ENCODE results near the gene SFI1.
"Not testable (repeated sequence)": the region's sequence is repeated elsewhere in the genome, so short reads cannot be mapped to it uniquely, and the experiment has no call there.

Gene SFI1

DNA sequence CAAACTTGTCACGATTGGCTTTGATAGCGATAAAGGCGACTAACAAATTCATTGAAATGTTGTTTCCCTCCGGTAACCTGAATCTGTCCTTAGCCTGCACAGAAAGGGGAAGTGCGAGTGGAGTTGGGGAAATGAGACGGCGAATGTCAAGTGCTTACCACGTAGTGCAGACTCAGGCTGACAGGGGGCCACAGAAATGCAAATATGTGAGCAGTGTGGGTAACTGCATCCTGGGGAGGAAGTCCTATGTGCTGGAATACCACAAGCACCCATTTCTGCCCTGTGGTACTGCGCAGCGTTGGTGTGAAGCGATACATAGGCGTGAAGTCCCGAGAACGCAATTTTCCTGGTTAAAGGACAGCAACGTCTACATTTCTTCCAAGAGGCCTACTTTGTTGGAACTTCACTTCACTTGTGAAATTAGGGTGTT lies 5.8 kb upstream of the SFI1 start:
- peak; percentile 29 to 47 for DNase-seq (ENCODE audit: extremely low read depth in 1 of 2, low read depth in 1 of 2)

DNA sequence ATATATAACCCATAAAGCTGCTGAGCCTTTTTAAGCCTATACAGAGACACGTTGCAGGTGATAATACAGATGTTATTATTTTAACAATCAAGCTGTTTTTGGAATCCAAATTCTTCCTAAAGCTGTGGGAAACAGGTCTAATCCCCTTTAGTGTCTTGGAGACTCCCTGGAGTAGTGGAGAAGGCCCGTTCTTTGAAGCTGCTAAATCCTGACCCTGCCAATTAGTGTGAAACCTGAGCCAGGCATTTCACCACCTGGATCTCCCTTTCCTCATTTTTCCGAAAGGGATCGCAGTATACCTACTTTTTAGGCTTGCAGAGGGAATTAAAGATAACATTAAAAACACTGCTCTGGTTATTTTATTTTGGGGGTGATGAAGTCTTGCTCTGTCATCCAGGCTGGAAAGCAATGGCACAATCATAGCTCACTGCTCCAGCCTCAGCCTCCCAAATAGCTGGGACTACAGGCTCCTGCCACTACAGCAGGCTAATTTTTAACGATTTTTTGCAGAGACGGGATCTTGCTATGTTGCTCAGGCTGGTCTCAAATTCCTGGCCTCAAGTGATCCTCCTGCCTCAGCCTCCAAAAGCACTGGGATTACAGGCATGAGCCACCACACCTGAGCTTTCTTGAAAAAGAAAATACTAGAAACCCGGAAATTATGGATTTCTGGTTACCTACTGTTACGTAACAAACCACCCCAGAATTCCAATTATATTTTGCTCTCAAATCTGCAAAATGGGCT lies 4.9 kb upstream of the SFI1 start:
- no peak for DNase-seq (ENCODE audit: extremely low read depth in 1 of 2, low read depth in 1 of 2)

DNA sequence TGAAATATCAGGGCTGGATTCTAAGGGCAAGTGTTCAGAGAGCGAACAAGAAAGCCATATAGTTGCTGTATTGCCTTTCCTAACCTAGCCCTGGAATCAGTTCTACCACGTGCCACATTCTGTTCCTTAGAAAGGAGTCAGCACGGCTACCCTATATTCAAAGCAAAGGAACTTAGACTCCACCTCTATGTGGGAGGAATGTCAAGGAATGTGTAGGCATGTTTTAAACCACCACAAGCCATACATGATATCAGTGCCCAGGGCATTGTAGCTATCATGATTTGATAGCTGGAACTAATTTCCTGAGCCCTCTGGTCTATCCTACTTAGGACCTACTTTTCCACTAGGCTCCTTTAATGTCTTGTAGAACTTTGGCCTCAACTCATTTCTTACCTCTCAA lies 4.2 kb upstream of the SFI1 start:
- no peak for DNase-seq (ENCODE audit: extremely low read depth in 1 of 2, low read depth in 1 of 2)

DNA sequence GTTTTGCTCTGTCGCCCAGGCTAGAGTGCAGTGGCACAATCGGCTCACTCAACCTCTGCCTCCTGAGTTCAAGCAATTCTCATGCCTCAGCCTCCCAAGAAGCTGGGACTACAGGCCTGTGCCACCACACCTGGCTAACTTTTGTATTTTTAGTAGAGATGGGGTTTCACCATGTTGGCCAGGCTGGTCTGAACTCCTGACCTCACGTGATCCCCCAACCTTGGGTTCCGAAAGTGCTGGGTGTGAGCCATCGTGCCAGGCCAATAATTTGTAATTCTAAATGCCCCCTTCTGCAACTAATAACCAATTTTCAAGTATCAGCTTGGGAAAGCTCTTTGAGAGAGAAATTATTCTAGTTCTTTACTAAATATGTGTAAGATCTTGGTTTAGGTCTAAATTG lies 3.0 kb upstream of the SFI1 start:
- not testable (repeated sequence) for DNase-seq (ENCODE audit: extremely low read depth in 1 of 2, low read depth in 1 of 2)

- no peak for DNase-seq (ENCODE audit: extremely low read depth in 1 of 2, low read depth in 1 of 2)
Observed at GRCh38 chr22:31495343-31495742, 993 bp upstream of the SFI1 start.

- DNase-seq (ENCODE audit: extremely low read depth in 1 of 2, low read depth in 1 of 2) = no peak
Observed at GRCh38 chr22:31496735-31497146, 405 bp downstream of the SFI1 start.

- no peak for DNase-seq (ENCODE audit: extremely low read depth in 1 of 2, low read depth in 1 of 2)
Observed at GRCh38 chr22:31497148-31497938, 1.0 kb downstream of the SFI1 start.

DNA sequence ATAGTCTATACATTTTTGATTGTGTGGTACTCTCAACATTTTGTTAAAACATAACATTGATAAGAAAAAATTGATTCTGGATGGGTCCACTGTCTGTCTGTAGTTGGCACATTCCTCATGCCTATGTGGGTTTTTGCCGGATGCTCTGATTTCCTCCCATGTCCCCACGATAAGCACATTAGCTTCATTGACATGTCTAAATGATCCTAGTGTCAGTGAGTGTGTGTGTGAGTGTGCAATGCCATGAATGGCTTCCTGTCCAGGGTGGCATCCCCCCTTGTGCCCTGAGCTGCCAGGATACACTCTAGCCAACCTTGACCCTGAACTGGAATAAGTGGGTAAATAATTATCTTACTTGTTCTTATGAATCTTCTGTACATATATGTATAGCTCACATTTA lies 5.4 kb downstream of the SFI1 start:
- no peak for DNase-seq (ENCODE audit: extremely low read depth in 1 of 2, low read depth in 1 of 2)

- DNase-seq (ENCODE audit: extremely low read depth in 1 of 2, low read depth in 1 of 2) = no peak
Observed at GRCh38 chr22:31503211-31503964, 7.1 kb downstream of the SFI1 start.

GRCh38 chr22:31504282-31504681 lies 7.9 kb downstream of the SFI1 start:
- DNase-seq (ENCODE audit: extremely low read depth in 1 of 2, low read depth in 1 of 2) = no peak

GRCh38 chr22:31507517-31507916 lies 11.2 kb downstream of the SFI1 start:
- not testable (repeated sequence) for DNase-seq (ENCODE audit: extremely low read depth in 1 of 2, low read depth in 1 of 2)

DNA sequence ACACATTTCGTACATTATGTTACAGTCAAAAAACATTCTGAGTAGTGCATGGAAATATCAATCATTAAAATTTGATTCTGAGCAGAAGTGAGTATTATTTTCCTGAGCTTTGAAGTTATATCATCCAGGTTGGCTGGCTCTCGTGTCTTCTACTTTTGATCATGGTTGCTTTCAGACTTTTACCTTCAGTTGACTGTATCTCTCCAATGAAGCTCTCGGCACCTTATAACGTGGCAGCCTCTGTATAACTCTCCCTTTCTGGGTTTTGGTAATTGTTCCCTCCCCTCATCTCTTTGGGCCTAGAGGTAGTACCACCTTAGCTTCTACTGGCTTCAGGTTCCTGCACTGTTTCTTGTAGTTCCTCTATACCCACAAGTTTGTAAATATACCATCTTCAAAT lies 12.2 kb downstream of the SFI1 start:
- DNase-seq (ENCODE audit: extremely low read depth in 1 of 2, low read depth in 1 of 2) = no peak

DNA sequence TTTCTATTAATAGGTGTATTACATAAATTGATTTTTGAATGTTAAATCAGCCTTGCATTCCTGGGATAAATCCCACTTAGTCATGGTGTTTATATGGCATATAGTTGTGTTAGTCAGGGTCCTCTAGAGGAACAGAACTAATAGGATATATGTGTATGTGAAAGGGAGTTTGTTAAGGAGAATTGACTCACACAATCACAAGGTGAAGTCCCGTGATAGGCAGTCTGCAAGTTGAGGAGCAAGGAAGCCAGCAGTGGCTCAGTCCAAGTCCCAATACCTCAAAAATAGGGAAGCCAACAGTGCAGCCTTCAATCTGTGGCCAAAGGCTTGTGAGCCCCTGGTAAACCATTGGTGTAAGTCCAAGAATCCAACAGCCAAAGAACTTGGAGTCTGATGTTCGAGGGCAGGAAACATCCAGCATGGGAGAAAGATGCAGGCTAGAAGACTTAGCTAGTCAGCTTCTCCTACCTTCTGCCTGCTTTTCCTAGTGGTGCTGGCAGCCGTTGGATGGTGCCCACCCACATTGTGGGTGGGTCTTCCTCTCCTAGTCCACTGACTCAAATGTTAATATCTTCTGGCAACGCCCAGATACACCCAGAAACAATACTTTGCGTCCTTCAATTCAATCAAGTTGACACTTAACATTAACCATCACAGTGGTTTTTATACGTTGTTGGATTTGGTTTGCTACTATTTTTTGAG lies 12.9 kb downstream of the SFI1 start:
- DNase-seq (ENCODE audit: extremely low read depth in 1 of 2, low read depth in 1 of 2) = no peak

GRCh38 chr22:31520051-31520450 lies 23.7 kb downstream of the SFI1 start:
- DNase-seq (ENCODE audit: extremely low read depth in 1 of 2, low read depth in 1 of 2) = no peak

DNA sequence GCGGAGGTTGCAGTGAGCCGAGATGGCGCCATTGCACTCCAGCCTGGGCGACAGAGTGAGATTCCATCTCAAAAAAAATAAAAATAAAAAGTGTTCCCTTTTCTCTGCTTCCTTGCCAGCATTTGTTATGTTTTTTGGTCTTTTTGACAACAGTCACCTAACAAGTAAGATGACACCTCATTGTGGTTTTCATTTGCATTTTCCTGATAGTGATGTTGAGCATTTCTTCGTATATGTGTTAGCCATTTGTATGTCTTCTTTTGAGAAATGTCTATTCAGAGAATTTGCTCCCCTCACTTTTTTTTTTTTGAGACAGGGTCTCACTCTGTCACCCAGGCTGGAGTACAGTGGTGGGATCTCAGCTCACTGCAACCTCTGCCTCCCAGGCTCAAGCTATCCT lies 27.8 kb downstream of the SFI1 start:
- not testable (repeated sequence) for DNase-seq (ENCODE audit: extremely low read depth in 1 of 2, low read depth in 1 of 2)

GRCh38 chr22:31526270-31526669 lies 29.9 kb downstream of the SFI1 start:
- peak in 1 of 2 donors; percentile 40 for DNase-seq (ENCODE audit: extremely low read depth in 1 of 2, low read depth in 1 of 2)

GRCh38 chr22:31530823-31531195 lies 34.5 kb downstream of the SFI1 start:
- no peak for DNase-seq (ENCODE audit: extremely low read depth in 1 of 2, low read depth in 1 of 2)

DNA sequence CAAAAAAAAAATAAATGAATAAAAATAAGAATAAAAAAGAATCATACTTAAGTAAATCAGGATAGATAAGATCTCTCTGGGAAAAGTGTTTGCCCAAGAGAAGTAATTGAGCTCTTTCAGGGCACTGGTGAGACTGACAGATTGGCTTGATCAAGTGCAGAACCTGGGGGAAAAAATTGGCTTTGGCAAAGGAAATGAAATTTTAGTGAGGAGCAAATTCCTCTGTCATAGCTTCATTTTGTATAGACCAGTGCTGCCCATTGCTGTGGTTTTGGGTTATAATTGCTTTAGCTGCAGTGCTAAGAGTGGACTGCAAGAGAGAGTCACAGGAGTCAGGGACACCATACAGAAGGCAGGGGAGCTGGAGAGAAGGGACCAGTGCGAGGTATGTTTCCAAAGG lies 35.7 kb downstream of the SFI1 start:
- no peak for DNase-seq (ENCODE audit: extremely low read depth in 1 of 2, low read depth in 1 of 2)

GRCh38 chr22:31533374-31533773 lies 37.0 kb downstream of the SFI1 start:
- DNase-seq (ENCODE audit: extremely low read depth in 1 of 2, low read depth in 1 of 2) = no peak

DNA sequence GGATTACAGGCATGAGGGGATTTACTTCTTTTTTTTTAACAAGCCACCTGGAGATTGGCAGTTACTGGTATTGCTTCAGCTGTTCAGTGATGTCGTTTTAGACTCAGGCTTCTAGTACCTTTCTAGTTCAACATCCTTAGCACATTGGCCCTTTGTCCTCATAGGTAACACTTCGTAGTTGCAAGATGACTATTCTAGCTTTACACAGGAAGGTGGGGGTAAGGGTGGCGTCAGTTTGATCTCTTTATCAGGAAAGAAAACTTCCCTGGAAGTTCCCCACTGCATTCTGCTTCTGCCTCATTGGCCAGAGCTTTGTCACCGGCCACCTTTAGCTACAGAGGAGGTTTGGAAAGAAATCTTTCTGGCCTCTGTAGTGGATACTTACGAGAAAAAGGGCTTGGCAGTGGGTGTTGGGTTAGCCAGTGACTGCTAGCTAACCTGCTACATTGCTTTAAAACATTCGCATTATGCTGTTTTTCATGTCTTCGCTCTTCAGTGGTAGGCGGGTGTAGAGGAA lies 40.7 kb downstream of the SFI1 start:
- DNase-seq (ENCODE audit: extremely low read depth in 1 of 2, low read depth in 1 of 2) = peak; percentile 21 to 64

GRCh38 chr22:31538815-31539214 lies 42.5 kb downstream of the SFI1 start:
- DNase-seq (ENCODE audit: extremely low read depth in 1 of 2, low read depth in 1 of 2) = peak; percentile 21 to 50
